Trophoblast cell (in vitro differentiated cells and primary cell): ENCODE data around the gene SDCCAG8.

Source experiments
- DNase-seq, 2 donors: peaks; one replicate each; pipeline ENCODE4 v3.0.0-alpha.2; 2016
- H2AFZ ChIP-seq: 2 replicates; pipeline ENCODE4 v1.6.1; 2013; ENCODE audit warnings: low read length, moderate library complexity, mild to moderate bottlenecking; ENCODE audit not compliant: insufficient read depth, poor library complexity
- H2AK5ac ChIP-seq: 2 replicates; pipeline ENCODE4 v1.6.1; 2013; ENCODE audit warnings: mild to moderate bottlenecking, low read length
- H2BK120ac ChIP-seq: 2 replicates; pipeline ENCODE4 v1.6.1; 2013; ENCODE audit warnings: low read length, mild to moderate bottlenecking, moderate library complexity; ENCODE audit not compliant: insufficient read depth, poor library complexity
- H2BK12ac ChIP-seq: 2 replicates; pipeline ENCODE4 v1.6.1; 2013; ENCODE audit warnings: mild to moderate bottlenecking, low read length, moderate library complexity
- H2BK5ac ChIP-seq: 2 replicates; pipeline ENCODE4 v1.6.1; 2013; ENCODE audit warnings: low read length, low read depth, moderate library complexity, mild to moderate bottlenecking; ENCODE audit not compliant: poor library complexity
- H3K14ac ChIP-seq: 2 replicates; pipeline ENCODE4 v1.6.1; 2013; ENCODE audit warnings: mild to moderate bottlenecking, low read length
- H3K18ac ChIP-seq: 2 replicates; pipeline ENCODE4 v1.6.1; 2013; ENCODE audit warnings: mild to moderate bottlenecking, low read length
- H3K23ac ChIP-seq: 2 replicates; pipeline ENCODE4 v1.6.1; 2013; ENCODE audit warnings: low read length
- H3K27ac ChIP-seq: 2 replicates; pipeline ENCODE4 v1.5.1; 2013; ENCODE audit warnings: low read depth, mild to moderate bottlenecking, inconsistent platforms, low read length, moderate library complexity
- H3K27me3 ChIP-seq: 2 replicates; pipeline ENCODE4 v1.6.1; 2013; ENCODE audit warnings: inconsistent platforms, mild to moderate bottlenecking, low read length, moderate library complexity; ENCODE audit not compliant: insufficient read depth
- H3K36me3 ChIP-seq, 2 experiments: 1 replicate in 1 of 2; 2 replicates in 1 of 2; pipeline ENCODE4 v1.6.1; 2013; ENCODE audit warnings: low read length in 2 of 2, mild to moderate bottlenecking in 2 of 2, moderate library complexity in 1 of 2; ENCODE audit not compliant: insufficient read depth in 2 of 2, control insufficient read depth in 1 of 2
- H3K4ac ChIP-seq: 2 replicates; pipeline ENCODE4 v1.6.1; 2013; ENCODE audit warnings: low read depth, mild to moderate bottlenecking, low read length, moderate library complexity
- H3K4me1 ChIP-seq, 2 experiments: 1 replicate in 1 of 2; 2 replicates in 1 of 2; pipeline ENCODE4 v1.6.1; 2013; ENCODE audit warnings: low read length in 2 of 2, mild to moderate bottlenecking in 2 of 2, moderate library complexity in 1 of 2; ENCODE audit not compliant: insufficient read depth in 2 of 2, control insufficient read depth in 1 of 2
- H3K4me2 ChIP-seq: 2 replicates; pipeline ENCODE4 v1.6.1; 2013; ENCODE audit warnings: inconsistent platforms, mild to moderate bottlenecking, low read length, moderate library complexity
- H3K4me3 ChIP-seq: 2 replicates; pipeline ENCODE4 v1.5.1; 2013; ENCODE audit warnings: mild to moderate bottlenecking, low read depth, low read length, inconsistent platforms
- H3K79me1 ChIP-seq: one replicate; pipeline ENCODE4 v1.6.1; 2013; ENCODE audit warnings: low read length
- H3K79me2 ChIP-seq: 2 replicates; pipeline ENCODE4 v1.6.1; 2013; ENCODE audit warnings: low read length, mild to moderate bottlenecking; ENCODE audit not compliant: control insufficient read depth, insufficient read depth, poor library complexity
- H3K9ac ChIP-seq: 2 replicates; pipeline ENCODE4 v1.6.1; 2013; ENCODE audit warnings: mild to moderate bottlenecking, low read length
- H3K9me3 ChIP-seq: 2 replicates; pipeline ENCODE4 v1.6.1; 2013; ENCODE audit warnings: low read depth, mild to moderate bottlenecking, control low read depth, inconsistent platforms, low read length; ENCODE audit not compliant: insufficient read depth
- H4K12ac ChIP-seq: 2 replicates; pipeline ENCODE4 v1.6.1; 2013; ENCODE audit warnings: low read depth, mild to moderate bottlenecking, low read length, moderate library complexity
- H4K8ac ChIP-seq: 2 replicates; pipeline ENCODE4 v1.6.1; 2013; ENCODE audit warnings: low read depth, mild to moderate bottlenecking, low read length, moderate library complexity
- H4K91ac ChIP-seq: one replicate; pipeline ENCODE4 v1.6.1; 2013; ENCODE audit warnings: low read depth, mild to moderate bottlenecking, low read length, moderate library complexity
- WGBS: extraction: QIAGEN DNeasy Blood & Tissue Kit; methylation state at CpG from one replicate; pipeline ENCODE4 v1.1.7; 2013; ENCODE audit warnings: missing lambda C conversion rate; ENCODE audit not compliant: insufficient read length, insufficient coverage; ENCODE audit errors: extremely low coverage; 5-methylcytosine and 5-hydroxymethylcytosine counted together

The SDCCAG8 gene

GRCh38 chr1:243433737-243434370, 178.0 kb downstream of the SDCCAG8 start:
- Histone ChIP-seq H3K4me1 (no peaks in the 10 kb centered on the region), H3K4me2 (no peak overlapping the region), H3K79me2 (no peaks in the 10 kb centered on the region)

GRCh38 chr1:243434594-243434993, 178.8 kb downstream of the SDCCAG8 start:
- Histone ChIP-seq H2BK12ac (no peak overlapping the region), H3K23ac (no peak overlapping the region), H3K18ac (no peak overlapping the region), H2BK5ac (no peak overlapping the region), H3K4me3 (no peak overlapping the region), H4K12ac (no peak overlapping the region), H3K36me3 (peaks cover 1 to 3% of the 10 kb centered on the region in 2 experiments), H3K9ac (no peak overlapping the region), H3K4me1 (no peaks in the 10 kb centered on the region), H4K8ac (no peak overlapping the region), H3K4ac (no peak overlapping the region), H3K4me2 (no peak overlapping the region), H3K27ac (no peak overlapping the region), H3K79me1 (no peaks in the 10 kb centered on the region), H3K14ac (no peak overlapping the region), H4K91ac (no peak overlapping the region), H2AFZ (no peak overlapping the region), H3K79me2 (no peaks in the 10 kb centered on the region), H2AK5ac (no peak overlapping the region), H2BK120ac (no peak overlapping the region), H3K9me3 (no peaks in the 10 kb centered on the region), H3K27me3 (no peaks in the 10 kb centered on the region)
- WGBS: no CpG with 5 or more reads among the region's 2 CpGs
- DNase-seq: no peak

More at GRCh38 chr1:243433737-243434370, 178.0 kb downstream of the SDCCAG8 start:
- Histone ChIP-seq H3K9me3 (no peaks in the 10 kb centered on the region), H3K79me1 (no peaks in the 10 kb centered on the region), H3K9ac (no peak overlapping the region), H2AK5ac (no peak overlapping the region), H3K18ac (no peak overlapping the region), H3K36me3 (peaks cover 2 to 3% of the 10 kb centered on the region in 2 experiments), H2BK5ac (no peak overlapping the region), H2BK120ac (no peak overlapping the region), H2AFZ (no peak overlapping the region), H4K12ac (no peak overlapping the region), H3K23ac (no peak overlapping the region), H3K4me3 (no peak overlapping the region), H3K27ac (no peak overlapping the region), H4K8ac (no peak overlapping the region), H2BK12ac (no peak overlapping the region), H3K27me3 (no peaks in the 10 kb centered on the region), H3K14ac (no peak overlapping the region), H3K4ac (no peak overlapping the region), H4K91ac (no peak overlapping the region)
- WGBS: no CpG with 5 or more reads among the region's 8 CpGs
- DNase-seq: no peak

GRCh38 chr1:243435836-243436235, 180.0 kb downstream of the SDCCAG8 start:
- Histone ChIP-seq H3K79me1 (no peaks in the 10 kb centered on the region), H3K14ac (no peak overlapping the region), H3K4ac (no peak overlapping the region), H2AFZ (no peak overlapping the region), H3K79me2 (no peaks in the 10 kb centered on the region), H4K8ac (no peak overlapping the region), H4K12ac (no peak overlapping the region), H3K36me3 (no peaks in the 10 kb centered on the region), H3K4me2 (no peak overlapping the region), H2BK120ac (no peak overlapping the region), H3K23ac (no peak overlapping the region), H3K27me3 (no peaks in the 10 kb centered on the region), H2AK5ac (no peak overlapping the region), H4K91ac (no peak overlapping the region), H3K4me1 (peaks cover 2% of the 10 kb centered on the region in 2 experiments), H3K4me3 (no peak overlapping the region), H2BK12ac (no peak overlapping the region), H3K9me3 (no peaks in the 10 kb centered on the region), H3K9ac (no peak overlapping the region), H3K18ac (no peak overlapping the region), H3K27ac (no peak overlapping the region), H2BK5ac (no peak overlapping the region)
- no peak for DNase-seq
- no CpG with 5 or more reads among the region's 3 CpGs for WGBS

GRCh38 chr1:243438146-243438545, 182.3 kb downstream of the SDCCAG8 start:
- Histone ChIP-seq H3K4ac (no peak overlapping the region), H3K27ac (no peak overlapping the region), H2BK120ac (no peak overlapping the region), H4K8ac (no peak overlapping the region), H4K91ac (no peak overlapping the region), H3K9me3 (no peaks in the 10 kb centered on the region), H2BK12ac (no peak overlapping the region), H3K23ac (no peak overlapping the region), H3K79me1 (no peaks in the 10 kb centered on the region), H3K79me2 (no peaks in the 10 kb centered on the region), H3K18ac (no peak overlapping the region), H2AK5ac (no peak overlapping the region), H3K36me3 (no peaks in the 10 kb centered on the region), H3K4me1 (peaks cover 2 to 4% of the 10 kb centered on the region in 2 experiments), H2BK5ac (no peak overlapping the region), H3K14ac (no peak overlapping the region), H4K12ac (no peak overlapping the region), H3K4me3 (no peak overlapping the region), H3K4me2 (no peak overlapping the region), H2AFZ (no peak overlapping the region), H3K27me3 (no peaks in the 10 kb centered on the region), H3K9ac (no peak overlapping the region)
- DNase-seq: no peak
- no CpG with 5 or more reads among the region's 3 CpGs for WGBS
